ENCODE measurements around the gene MRPS23.
A peak's percentile ranks its signal among the peaks of the same experiment; 100 is the strongest.

Gene MRPS23

GRCh38 chr17:57849874-57850754 lies at the start of gene MRPS23:
Gene MRPS23, minus strand, starts transcription at chr17:57850044. Its CDS starts 34 bp downstream, at chr17:57850010.
- Mint-ChIP-seq H3K27me3 (ENCODE audit: low read depth) (no peaks in the 10 kb centered on the region), H3K9me3 (no peaks in the 10 kb centered on the region), H3K4me1 (ENCODE audit: low read depth) (peaks cover 17% of the 10 kb centered on the region), H3K4me3 (peak within 1 kb of the TSS; percentile 88), H3K36me3 (ENCODE audit: low read depth) (peaks cover 9% of the 10 kb centered on the region), H3K27ac (peak within 1 kb of the TSS; percentile 94)

GRCh38 chr17:57899391-57899790 lies 49.5 kb upstream of the MRPS23 start:
- H3K27ac Mint-ChIP-seq: no peak overlapping the region
- H3K4me1 Mint-ChIP-seq (ENCODE audit: low read depth): peaks cover 17% of the 10 kb centered on the region
- H3K27me3 Mint-ChIP-seq (ENCODE audit: low read depth): no peaks in the 10 kb centered on the region
- no peak overlapping the region for H3K4me3 Mint-ChIP-seq
- H3K9me3 Mint-ChIP-seq: no peaks in the 10 kb centered on the region
- H3K36me3 Mint-ChIP-seq (ENCODE audit: low read depth): no peaks in the 10 kb centered on the region

DNA sequence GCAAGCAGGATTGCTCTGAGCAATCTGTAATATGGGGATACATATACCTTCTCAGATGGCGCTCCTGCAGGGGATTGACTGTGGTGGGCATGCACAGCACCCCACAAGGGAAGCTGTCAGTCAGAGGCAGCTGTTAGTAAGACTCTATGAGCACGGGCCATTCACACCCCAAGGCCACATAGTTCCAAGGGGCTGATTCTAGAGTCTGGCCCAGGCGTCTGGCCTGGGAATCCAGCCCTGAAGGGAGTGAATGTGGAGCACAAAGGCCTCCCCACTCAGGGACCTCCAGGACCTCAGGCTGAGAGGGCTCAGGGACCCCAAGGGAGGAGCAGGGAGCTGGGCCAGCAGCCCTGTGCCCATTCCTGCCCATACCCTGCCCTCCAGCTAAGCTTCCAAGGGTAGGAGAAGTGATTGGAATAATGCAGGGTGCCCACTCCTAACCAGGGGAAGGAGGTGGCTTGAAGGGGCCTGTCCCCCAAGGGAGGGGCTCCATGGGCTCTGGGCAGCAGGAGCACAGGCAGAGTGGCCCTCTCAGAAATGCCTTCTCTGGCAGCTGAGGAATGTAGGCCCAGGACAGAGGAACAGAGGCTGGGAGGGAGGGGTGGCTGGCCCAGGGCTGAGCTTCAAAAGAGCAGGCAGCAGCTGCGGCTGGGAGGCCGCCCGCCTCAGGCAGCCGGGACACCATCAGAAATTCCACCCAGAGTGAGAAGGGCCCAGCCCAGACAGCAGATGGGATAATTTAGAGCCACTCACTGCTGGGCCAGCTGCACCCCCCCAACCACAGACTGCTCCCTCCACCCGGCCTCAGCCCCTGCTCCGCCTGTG lies 48.9 kb upstream of the MRPS23 start:
- H3K4me1 Mint-ChIP-seq (ENCODE audit: low read depth): peaks cover 16% of the 10 kb centered on the region
- no peak overlapping the region for H3K4me3 Mint-ChIP-seq
- no peak overlapping the region for H3K27ac Mint-ChIP-seq
- H3K36me3 Mint-ChIP-seq (ENCODE audit: low read depth): no peaks in the 10 kb centered on the region
- H3K27me3 Mint-ChIP-seq (ENCODE audit: low read depth): no peaks in the 10 kb centered on the region
- no peaks in the 10 kb centered on the region for H3K9me3 Mint-ChIP-seq

DNA sequence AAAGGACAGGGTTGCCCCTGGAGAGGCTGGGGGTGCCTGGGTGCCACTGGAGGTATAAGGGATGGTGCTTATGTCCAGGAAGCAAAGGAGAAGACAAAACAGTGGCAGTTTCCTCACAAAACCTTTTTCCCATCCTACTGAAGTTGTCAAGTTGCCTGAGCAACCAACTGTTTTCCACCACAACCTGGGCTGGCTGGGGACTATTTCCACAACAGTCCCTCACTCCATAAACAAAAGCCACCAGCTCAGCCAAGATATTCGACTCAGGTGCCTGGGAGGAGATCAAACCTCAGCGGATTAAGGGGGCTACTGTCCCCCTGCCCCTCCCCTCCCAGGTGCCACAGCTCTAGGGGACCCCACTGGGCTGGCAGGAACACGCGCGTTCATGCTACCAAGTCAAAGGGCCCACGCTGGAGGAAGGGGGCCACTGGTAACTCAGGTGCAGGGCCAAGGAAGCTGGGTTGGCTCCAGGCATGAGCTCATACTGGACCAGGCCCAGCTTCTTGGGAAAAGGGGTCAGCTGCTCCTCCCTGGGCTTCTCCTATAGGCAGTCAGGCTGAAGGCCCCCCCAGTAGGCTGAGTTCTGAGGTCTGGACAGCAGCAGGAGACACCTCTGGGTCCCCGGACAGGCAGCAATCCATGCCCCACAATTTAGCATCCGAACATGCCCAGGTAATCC lies 45.7 kb upstream of the MRPS23 start:
- peaks cover 4% of the 10 kb centered on the region for H3K27me3 Mint-ChIP-seq (ENCODE audit: low read depth)
- no peaks in the 10 kb centered on the region for H3K36me3 Mint-ChIP-seq (ENCODE audit: low read depth)
- H3K9me3 Mint-ChIP-seq: no peaks in the 10 kb centered on the region
- no peak overlapping the region for H3K27ac Mint-ChIP-seq
- H3K4me3 Mint-ChIP-seq: no peak overlapping the region
- peaks cover 6% of the 10 kb centered on the region for H3K4me1 Mint-ChIP-seq (ENCODE audit: low read depth)

GRCh38 chr17:57894848-57895247 lies 45.0 kb upstream of the MRPS23 start:
- Mint-ChIP-seq H3K36me3 (ENCODE audit: low read depth) (no peaks in the 10 kb centered on the region), H3K4me1 (ENCODE audit: low read depth) (peaks cover 5% of the 10 kb centered on the region), H3K27ac (no peak overlapping the region), H3K4me3 (no peak overlapping the region), H3K9me3 (no peaks in the 10 kb centered on the region), H3K27me3 (ENCODE audit: low read depth) (peaks cover 4% of the 10 kb centered on the region)

GRCh38 chr17:57892820-57893595 lies 43.2 kb upstream of the MRPS23 start:
- Mint-ChIP-seq H3K4me1 (ENCODE audit: low read depth) (no peaks in the 10 kb centered on the region), H3K27me3 (ENCODE audit: low read depth) (peaks cover 4% of the 10 kb centered on the region), H3K36me3 (ENCODE audit: low read depth) (no peaks in the 10 kb centered on the region), H3K4me3 (no peak overlapping the region), H3K27ac (no peak overlapping the region), H3K9me3 (no peaks in the 10 kb centered on the region)

- no peaks in the 10 kb centered on the region for H3K4me1 Mint-ChIP-seq (ENCODE audit: low read depth)
- H3K27ac Mint-ChIP-seq: no peak overlapping the region
- H3K4me3 Mint-ChIP-seq: no peak overlapping the region
- H3K36me3 Mint-ChIP-seq (ENCODE audit: low read depth): no peaks in the 10 kb centered on the region
- H3K27me3 Mint-ChIP-seq (ENCODE audit: low read depth): peaks cover 4% of the 10 kb centered on the region
- no peaks in the 10 kb centered on the region for H3K9me3 Mint-ChIP-seq
Measured at GRCh38 chr17:57892146-57892819, 42.4 kb upstream of the MRPS23 start.

DNA sequence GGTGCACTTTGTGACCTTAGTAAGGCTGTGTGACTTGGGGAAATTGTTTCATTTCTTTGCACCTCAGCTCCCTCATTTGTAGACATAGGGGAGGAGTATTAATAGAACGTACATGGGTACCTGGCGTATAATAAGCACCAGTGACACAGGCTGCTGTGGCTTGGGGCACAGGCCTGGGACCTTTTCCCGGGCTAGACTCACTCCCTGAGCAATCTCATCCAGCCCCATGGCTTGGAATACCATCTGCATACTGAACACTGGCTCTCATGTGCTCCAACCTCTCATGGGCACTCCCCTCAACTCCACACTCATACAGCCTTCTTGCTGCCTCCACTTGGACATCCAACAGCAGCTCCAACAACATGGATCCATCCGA lies 41.0 kb upstream of the MRPS23 start:
- H3K4me1 Mint-ChIP-seq (ENCODE audit: low read depth): no peaks in the 10 kb centered on the region
- H3K27me3 Mint-ChIP-seq (ENCODE audit: low read depth): peaks cover 4% of the 10 kb centered on the region
- no peaks in the 10 kb centered on the region for H3K9me3 Mint-ChIP-seq
- no peak overlapping the region for H3K27ac Mint-ChIP-seq
- H3K4me3 Mint-ChIP-seq: no peak overlapping the region
- H3K36me3 Mint-ChIP-seq (ENCODE audit: low read depth): no peaks in the 10 kb centered on the region

- Mint-ChIP-seq H3K27me3 (ENCODE audit: low read depth) (peaks cover 4% of the 10 kb centered on the region), H3K9me3 (no peaks in the 10 kb centered on the region), H3K4me3 (no peak overlapping the region), H3K4me1 (ENCODE audit: low read depth) (no peaks in the 10 kb centered on the region), H3K36me3 (ENCODE audit: low read depth) (no peaks in the 10 kb centered on the region), H3K27ac (no peak overlapping the region)
Measured at GRCh38 chr17:57889892-57890856, 40.3 kb upstream of the MRPS23 start.

GRCh38 chr17:57889252-57889651 lies 39.4 kb upstream of the MRPS23 start:
- Mint-ChIP-seq H3K4me1 (ENCODE audit: low read depth) (no peaks in the 10 kb centered on the region), H3K4me3 (no peak overlapping the region), H3K27me3 (ENCODE audit: low read depth) (peaks cover 8% of the 10 kb centered on the region), H3K36me3 (ENCODE audit: low read depth) (no peaks in the 10 kb centered on the region), H3K9me3 (no peaks in the 10 kb centered on the region), H3K27ac (no peak overlapping the region)

DNA sequence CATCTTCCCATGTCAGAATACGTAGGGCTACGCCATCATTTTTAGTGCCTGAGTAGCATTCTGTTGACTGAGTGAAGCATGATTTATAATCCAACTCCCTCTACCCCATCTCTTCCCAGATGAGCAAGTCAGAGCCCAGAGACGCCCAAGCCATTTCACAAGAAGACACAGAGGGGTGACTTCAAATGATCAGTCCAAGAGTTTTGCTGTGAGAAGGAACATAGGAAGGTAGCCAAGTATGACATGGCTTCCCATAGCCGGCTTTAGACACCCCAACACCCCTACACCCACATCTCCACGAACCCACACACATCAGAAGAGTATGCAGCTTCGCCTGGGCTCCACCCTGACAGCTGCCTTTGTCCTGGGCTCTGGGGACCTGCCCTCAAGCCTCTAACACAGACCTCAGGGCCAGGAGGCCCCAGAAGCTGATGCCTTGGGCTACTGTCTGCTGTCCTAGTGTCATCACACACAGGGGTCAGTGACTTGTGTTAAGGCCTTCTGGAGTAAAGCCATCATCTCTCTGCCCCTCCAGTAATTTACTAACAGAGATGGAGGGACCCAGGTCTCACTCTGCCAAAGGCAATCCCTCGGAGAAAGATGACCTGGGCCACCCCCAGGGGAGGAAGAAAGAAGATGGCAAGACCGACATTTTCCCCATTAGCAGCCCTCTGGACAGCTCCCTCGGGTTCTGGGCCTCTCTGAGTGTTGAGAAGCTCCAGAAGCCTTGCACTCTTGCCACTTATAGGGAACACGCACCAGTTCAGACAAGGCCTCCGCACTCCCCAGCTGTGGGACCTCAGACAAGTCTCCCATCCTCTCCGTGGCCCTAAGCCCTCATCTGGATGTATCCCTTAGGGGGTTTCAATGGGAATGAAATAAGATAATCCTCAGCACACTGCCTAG lies 38.7 kb upstream of the MRPS23 start:
- Mint-ChIP-seq H3K4me3 (no peak overlapping the region), H3K27me3 (ENCODE audit: low read depth) (peaks cover 8% of the 10 kb centered on the region), H3K27ac (no peak overlapping the region), H3K4me1 (ENCODE audit: low read depth) (no peaks in the 10 kb centered on the region), H3K36me3 (ENCODE audit: low read depth) (no peaks in the 10 kb centered on the region), H3K9me3 (no peaks in the 10 kb centered on the region)

- Mint-ChIP-seq H3K27me3 (ENCODE audit: low read depth) (peaks cover 8% of the 10 kb centered on the region), H3K4me1 (ENCODE audit: low read depth) (no peaks in the 10 kb centered on the region), H3K9me3 (no peaks in the 10 kb centered on the region), H3K27ac (no peak overlapping the region), H3K4me3 (no peak overlapping the region), H3K36me3 (ENCODE audit: low read depth) (no peaks in the 10 kb centered on the region)
Measured at GRCh38 chr17:57887161-57887560, 37.3 kb upstream of the MRPS23 start.
